ENCODE measurements around the gene NEUROD1.

The NEUROD1 gene

GRCh38 chr2:181632733-181633401, 47.5 kb downstream of the NEUROD1 start:
- DNase-seq: no peak

GRCh38 chr2:181628590-181629585, 51.4 kb downstream of the NEUROD1 start:
- DNase-seq: no peak

- DNase-seq: no peak
Measured at GRCh38 chr2:181627545-181627944, 52.8 kb downstream of the NEUROD1 start.

- no peak for DNase-seq
Measured at GRCh38 chr2:181626671-181627070, 53.6 kb downstream of the NEUROD1 start.
